Activated T-cell treated with anti-CD3 and anti-CD28 coated beads for 4 hours (primary cell): ENCODE data around the gene RHBG.

Experiments used
- DNase-seq: peaks from one replicate; pipeline ENCODE4 v3.0.0-alpha.2; 2020

RHBG gene

DNA sequence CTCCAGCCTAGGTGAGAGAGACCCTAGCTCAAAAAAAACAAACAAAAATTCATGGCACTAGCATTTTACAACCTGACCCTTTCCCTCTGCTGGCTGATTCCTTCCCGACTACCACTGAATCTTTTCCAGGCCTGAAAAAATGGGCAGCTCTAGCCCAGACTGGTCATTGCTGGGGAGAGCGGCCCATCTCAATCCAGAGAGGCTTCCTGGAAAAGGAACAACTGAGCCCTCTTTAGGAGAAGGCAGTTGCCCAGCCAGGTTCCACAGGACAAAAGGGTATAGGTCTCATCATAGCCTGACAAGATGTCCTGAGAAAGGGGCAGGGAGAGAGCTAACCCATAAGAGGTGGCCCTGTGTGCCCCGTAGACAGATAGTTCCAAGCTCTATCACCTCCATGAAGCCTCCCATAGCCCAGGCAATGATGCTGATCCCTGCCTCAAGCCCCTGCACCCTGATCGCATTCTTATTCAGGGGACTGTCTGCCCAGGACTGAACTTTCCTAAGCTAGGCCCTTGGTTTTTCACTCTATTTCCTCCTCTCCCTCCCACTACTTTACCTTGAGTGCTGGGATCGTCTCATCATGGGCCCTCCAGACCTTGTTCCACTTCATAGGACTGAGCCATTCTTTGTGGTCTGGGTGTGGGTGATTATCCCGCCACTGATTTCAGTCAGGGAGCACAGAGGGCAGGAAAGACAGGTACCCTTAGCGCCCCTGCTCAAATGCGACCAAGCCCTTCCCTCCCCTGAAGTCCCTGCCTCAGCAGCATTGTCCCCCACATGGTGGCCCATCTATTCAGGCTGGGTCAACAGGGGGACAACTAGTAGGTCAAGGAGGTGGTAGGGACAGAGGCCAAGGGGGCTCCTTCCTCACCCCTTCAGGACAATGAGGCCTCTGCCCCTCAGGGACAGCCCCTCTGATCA, 18.2 kb downstream of the RHBG start:
- no peak for DNase-seq

GRCh38 chr1:156387870-156388173, 18.8 kb downstream of the RHBG start:
- no peak for DNase-seq

- no peak for DNase-seq
These were observed 19.4 kb downstream of the RHBG start for GRCh38 chr1:156388174-156389137.

DNA sequence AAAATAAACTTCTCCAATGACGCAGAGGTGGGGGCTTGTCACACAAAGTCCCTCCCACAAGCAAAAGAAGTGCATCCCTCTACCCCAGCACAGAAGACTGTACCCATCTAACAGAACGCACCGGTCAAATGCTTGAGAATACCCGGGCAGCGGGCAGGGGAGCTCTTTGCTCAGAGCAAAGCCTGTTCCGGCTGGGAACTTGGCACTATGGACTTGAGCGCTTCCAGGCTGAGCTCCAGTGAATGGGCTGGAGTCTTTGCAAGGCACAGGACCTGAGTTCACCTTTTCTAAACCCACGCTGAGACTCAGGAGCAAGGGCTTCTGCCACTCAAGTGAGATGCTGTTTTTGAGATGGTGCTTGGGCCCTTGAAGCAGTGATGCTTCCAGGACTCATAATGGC, 20.3 kb downstream of the RHBG start:
- no peak for DNase-seq

DNA sequence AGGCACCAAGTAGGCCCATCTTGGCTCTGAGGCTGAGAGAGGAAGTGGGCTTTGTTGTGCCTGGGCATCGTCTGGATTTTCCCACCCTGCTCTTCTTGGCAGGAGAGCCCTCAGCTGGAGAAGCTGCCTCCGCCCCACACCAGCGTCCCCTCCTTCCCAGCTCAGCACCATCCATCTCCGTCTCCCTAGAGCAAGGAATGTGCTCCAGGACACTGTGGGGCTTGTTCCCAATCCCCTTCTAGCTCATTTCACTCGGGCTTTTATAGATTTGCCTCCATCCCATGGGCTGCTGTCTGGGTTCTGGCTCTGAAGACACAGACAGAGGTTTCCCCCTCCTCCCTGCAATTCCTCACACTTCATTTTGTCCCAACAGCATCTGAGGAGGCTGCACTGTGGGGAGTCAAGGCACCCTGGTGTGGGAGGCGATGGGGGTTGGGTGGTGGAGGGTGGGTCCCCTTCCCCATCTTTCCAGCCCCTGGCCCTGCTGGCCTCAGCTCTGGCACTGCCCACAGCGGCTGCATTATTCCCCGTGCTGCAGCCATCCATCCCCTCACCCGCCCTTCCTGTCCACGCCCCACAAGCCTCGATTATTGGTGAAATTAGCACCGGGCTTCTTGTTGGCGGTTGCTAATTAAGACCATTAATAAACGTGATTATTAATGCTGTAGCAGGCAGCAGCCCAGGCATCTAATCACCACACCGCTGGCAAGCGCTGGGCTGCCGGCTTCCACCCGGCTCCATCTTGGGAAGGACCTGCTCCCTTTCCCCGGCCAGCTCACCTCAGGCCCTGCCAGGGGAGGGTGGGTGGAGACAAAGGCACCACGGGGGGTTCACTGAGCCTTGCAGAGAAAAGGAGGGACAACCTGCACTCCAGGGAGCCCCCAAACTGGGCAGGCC, 21.7 kb downstream of the RHBG start:
- no peak for DNase-seq

- no peak for DNase-seq
These were observed 22.3 kb downstream of the RHBG start for GRCh38 chr1:156391366-156391677.

GRCh38 chr1:156391701-156392100, 22.7 kb downstream of the RHBG start:
- no peak for DNase-seq

GRCh38 chr1:156392452-156392853, 23.4 kb downstream of the RHBG start:
- DNase-seq, result no peak

GRCh38 chr1:156393095-156393494, 24.1 kb downstream of the RHBG start:
- no peak for DNase-seq

DNA sequence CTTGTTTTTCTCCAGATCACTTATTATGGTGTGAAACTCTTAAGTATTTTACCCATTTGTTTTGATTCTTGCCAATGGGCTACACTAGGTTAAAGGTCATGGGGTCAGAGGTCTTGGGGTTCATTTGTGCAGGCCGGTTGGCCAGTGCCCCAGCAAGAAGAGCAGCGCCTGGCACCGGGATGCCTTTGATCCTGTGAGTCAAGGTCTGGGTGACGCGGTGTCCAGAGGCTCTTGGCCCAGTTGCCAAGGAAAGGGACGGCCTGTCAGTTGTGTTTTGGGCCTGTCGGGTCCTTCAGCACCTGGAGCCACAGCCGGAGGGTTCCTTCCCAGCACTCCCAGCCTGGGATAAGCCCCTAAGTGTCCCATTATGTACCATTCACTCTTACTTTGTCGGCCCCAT, 25.1 kb downstream of the RHBG start:
- DNase-seq, result no peak

- no peak for DNase-seq
These were observed 25.9 kb downstream of the RHBG start for GRCh38 chr1:156394835-156395461.

DNA sequence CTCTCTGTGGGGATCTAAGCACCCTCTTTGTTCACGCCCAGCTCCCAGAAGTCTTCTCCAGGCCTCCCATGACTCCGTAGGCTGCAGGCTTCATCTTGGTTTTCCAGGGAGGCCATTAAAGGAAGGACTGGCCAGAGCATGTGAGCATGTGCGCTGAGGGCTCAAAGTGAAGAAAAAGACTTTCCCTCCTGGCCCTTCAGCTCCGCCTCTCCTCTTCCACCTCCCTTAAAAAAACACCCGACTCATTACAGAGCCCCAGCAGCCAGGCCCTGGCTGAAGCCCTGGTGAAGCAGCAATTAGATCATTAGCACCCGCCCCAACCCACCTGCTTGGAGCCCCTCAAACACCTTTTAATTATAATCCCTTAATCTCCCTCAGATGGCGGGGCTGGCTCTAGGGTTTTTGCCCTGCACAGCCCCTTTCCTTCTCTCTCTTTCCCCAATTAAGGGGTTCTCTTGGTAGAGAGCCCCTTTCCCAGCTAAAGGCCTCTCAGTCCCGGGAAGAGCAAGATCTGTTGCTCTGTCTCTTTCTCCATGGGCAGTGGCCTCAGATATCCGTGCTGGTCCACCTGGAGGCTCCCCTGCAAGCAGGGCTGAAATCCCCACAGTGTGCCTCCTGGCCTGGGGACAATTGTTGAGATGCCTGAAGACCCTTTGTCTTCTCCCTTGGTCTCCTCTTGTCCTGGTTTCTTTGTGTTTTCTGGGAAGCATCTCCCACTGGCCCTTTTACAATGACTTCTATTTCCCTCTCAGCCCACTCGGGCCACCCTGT, 30.5 kb downstream of the RHBG start:
- DNase-seq, result no peak

DNA sequence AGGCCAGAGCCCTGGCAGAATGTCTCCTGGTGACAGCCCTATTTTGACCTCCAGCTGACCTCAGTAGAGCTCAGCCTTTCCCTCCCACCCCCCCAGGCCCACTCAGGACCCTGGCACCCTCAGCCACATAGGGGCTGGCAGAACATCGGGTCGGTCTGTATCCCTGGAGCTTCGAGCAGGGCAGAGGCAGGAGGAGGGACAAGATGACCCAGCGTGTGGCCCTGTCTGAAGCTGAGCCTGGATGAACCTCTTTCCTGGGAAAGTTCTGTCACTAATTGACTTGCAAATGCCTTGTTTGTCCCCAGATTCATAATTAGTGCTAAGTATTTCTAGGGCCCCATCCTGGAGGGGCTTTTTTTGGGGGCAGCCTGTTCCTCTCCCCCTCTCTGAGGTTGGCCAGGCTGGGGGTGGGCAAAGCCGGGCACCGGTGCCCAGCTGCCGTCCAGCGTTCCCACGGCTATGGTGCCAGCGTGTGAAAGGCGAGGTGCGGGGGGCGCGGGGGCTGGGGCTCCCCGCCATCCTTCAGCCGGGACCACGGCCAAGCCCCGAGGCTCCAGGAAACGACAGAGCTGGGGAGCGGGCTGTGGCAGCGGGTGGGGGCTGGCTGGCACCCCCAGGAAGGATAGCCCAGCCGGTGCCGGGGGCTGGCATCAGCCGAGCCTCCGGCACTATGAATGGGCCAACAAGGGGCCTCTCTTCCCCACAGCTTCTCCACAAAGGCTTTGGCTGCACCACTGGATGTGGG, 31.4 kb downstream of the RHBG start:
- DNase-seq, result no peak

GRCh38 chr1:156401041-156401574, 32.1 kb downstream of the RHBG start:
- DNase-seq, result no peak

GRCh38 chr1:156401681-156402081, 32.7 kb downstream of the RHBG start:
- DNase-seq, result no peak

GRCh38 chr1:156402331-156403020, 33.5 kb downstream of the RHBG start:
- no peak for DNase-seq

DNA sequence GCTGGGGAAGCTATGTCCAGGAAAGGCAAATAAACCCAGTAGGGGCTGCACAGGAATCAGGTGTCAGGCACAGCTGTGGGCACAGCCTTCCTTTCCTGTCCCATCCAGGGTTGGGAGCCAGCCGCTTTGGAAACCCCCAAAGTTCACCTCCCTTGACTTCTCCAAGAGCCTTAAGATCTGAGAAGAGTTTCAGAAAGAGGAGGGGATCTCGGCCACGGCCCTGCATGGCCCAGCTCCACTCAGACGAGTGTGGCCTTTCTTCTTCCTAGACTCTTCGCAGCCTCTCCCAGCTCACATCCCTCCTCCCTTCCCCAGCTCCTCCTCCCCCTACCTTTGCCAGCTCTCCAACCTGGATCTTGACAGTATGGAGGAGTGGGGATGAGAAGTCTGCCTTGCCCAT, 36.7 kb downstream of the RHBG start:
- DNase-seq, result no peak

DNA sequence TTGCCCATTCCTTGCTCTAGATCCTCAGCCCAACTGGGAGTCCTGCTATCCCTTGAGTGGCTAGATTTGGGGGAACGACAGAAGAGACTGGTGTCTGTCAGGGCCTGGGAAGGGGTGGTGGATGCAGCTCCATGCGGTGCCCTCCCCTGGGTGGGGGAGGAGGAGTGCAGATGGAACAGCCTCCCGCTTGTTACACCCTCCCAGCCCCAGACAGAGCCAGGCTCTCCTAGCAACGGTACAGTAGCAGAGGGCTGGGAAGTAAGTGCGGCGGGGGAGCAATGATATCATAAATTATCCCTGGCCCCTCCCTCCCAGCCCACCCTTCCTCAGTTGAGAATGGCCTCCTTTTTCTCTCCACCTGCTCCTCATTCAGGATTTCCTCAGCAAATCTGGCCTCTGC, 37.2 kb downstream of the RHBG start:
- DNase-seq, result no peak

DNA sequence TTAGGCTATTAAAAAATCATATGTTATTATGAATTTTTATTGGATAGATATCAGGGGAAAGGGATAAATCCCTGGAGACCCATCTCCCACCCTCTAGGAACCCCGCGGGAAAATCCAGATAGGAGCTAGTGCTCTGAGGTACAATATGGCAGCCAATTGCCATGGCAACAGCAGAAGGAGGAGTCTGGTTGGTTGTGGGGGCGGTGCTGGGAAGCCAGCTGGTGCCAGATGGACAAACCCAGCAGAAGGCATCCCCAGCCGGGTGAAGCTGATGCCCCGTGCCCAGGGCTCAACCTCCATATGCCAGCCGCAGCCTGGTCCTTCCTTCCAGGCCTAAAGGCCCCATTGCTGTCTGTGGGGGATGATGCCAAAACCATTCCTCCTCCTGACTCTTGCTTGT, 38.3 kb downstream of the RHBG start:
- DNase-seq, result no peak

- no peak for DNase-seq
These were observed 38.7 kb downstream of the RHBG start for GRCh38 chr1:156407760-156408159.
